Stimulated activated CD8-positive, alpha-beta memory T cell treated with anti-CD3 and anti-CD28 coated beads, Interleukin-4, amount 100 ng/mL, for 1 hour (primary cell): Measurements from ENCODE around the gene ZNF497.
"Not testable (repeated sequence)": the region's sequence is repeated elsewhere in the genome, so short reads cannot be mapped to it uniquely, and the experiment has no call there.

Source experiments
- DNase-seq, 2 donors: peaks; one replicate each; pipeline ENCODE4 v3.0.0-alpha.2; 2020; ENCODE audit warnings: low read depth in 2 of 2, low spot score in 1 of 2

The ZNF497 gene

GRCh38 chr19:58348080-58348479 is 14.5 kb downstream of the ZNF497 start:
- not testable (repeated sequence) for DNase-seq

GRCh38 chr19:58346961-58347929 is 15.3 kb downstream of the ZNF497 start:
- peak in 1 of 2 donors; percentile 57 for DNase-seq

- DNase-seq: no peak
Measured at GRCh38 chr19:58345558-58345957, 17.0 kb downstream of the ZNF497 start.

- no peak for DNase-seq
Measured at GRCh38 chr19:58338825-58339558, 23.6 kb downstream of the ZNF497 start.

GRCh38 chr19:58338336-58338735 is 24.2 kb downstream of the ZNF497 start:
- DNase-seq: no peak

GRCh38 chr19:58336820-58337219 is 25.7 kb downstream of the ZNF497 start:
- DNase-seq: no peak

GRCh38 chr19:58336216-58336615 is 26.3 kb downstream of the ZNF497 start:
- DNase-seq: no peak

GRCh38 chr19:58335630-58336029 is 26.9 kb downstream of the ZNF497 start:
- no peak for DNase-seq

- no peak for DNase-seq
Measured at GRCh38 chr19:58334691-58335249, 27.8 kb downstream of the ZNF497 start.

- no peak for DNase-seq
Measured at GRCh38 chr19:58332697-58333096, 29.9 kb downstream of the ZNF497 start.

GRCh38 chr19:58330458-58330857 is 32.1 kb downstream of the ZNF497 start:
- DNase-seq: no peak

- DNase-seq: no peak
Measured at GRCh38 chr19:58328999-58329398, 33.6 kb downstream of the ZNF497 start.

GRCh38 chr19:58326914-58327726 is 35.4 kb downstream of the ZNF497 start, which contains the start of gene ZSCAN22:
TSS of gene ZSCAN22 (plus strand) at chr19:58326994. CDS start at chr19:58334803, 7,809 bp downstream.
- peak; percentile 72 to 75 for DNase-seq

GRCh38 chr19:58326501-58326913 is 36.0 kb downstream of the ZNF497 start:
- no peak for DNase-seq

- DNase-seq: no peak
Measured at GRCh38 chr19:58325311-58326022, 37.1 kb downstream of the ZNF497 start.

- no peak for DNase-seq
Measured at GRCh38 chr19:58319241-58319640, 43.3 kb downstream of the ZNF497 start.

GRCh38 chr19:58318297-58318696 is 44.3 kb downstream of the ZNF497 start:
- DNase-seq: no peak

GRCh38 chr19:58317476-58318072 is 45.0 kb downstream of the ZNF497 start:
- DNase-seq: no peak

- DNase-seq: no peak
Measured at GRCh38 chr19:58315580-58315979, 47.0 kb downstream of the ZNF497 start.
